OCI-LY3 (cell line): ENCODE measurements around the gene KRT32.

Experiments used
- H2AFZ ChIP-seq: fragments of 200-600, 300-600 bp; shearing (Covaris generic); 2 replicates; pipeline ENCODE4 v1.6.0; 2014; ENCODE audit warnings: antibody characterized with exemption, low read depth, low read length
- H3K27ac ChIP-seq: fragments of 200-600, 300-600 bp; sonication (generic); 2 replicates; pipeline ENCODE4 v1.5.1; 2014; ENCODE audit warnings: mild to moderate bottlenecking, low read length, moderate library complexity, mixed read lengths
- H3K27me3 ChIP-seq: fragments of 200-600, 300-600 bp; sonication (generic); 2 replicates; pipeline ENCODE4 v1.6.1; 2014; ENCODE audit warnings: low read depth, low read length, mixed read lengths
- H3K36me3 ChIP-seq: fragments of 200-600, 300-600 bp; sonication (generic); replicated peaks from 2 replicates; pipeline ENCODE3; 2014; ENCODE audit warnings: low read depth, low read length, mixed read lengths
- H3K4me1 ChIP-seq: fragments of 300-600, 200-600 bp; sonication (generic); 2 replicates; pipeline ENCODE4 v1.6.1; 2014; ENCODE audit warnings: low read length, mixed read lengths
- H3K4me2 ChIP-seq: fragments of 200-600, 300-600 bp; sonication (generic); 2 replicates; pipeline ENCODE4 v1.6.1; 2014; ENCODE audit warnings: low read length, mixed read lengths
- H3K4me3 ChIP-seq: fragments of 300-600, 200-600 bp; sonication (generic); 2 replicates; pipeline ENCODE4 v1.5.1; 2014; ENCODE audit warnings: antibody characterized with exemption, mild to moderate bottlenecking, low read length, moderate library complexity
- H3K79me2 ChIP-seq: fragments of 300-600, 200-600 bp; shearing (Covaris generic); 2 replicates; pipeline ENCODE4 v1.6.1; 2014; ENCODE audit warnings: mild to moderate bottlenecking, low read length, mixed read lengths
- H3K9ac ChIP-seq: fragments of 300-600, 200-600 bp; shearing (Covaris generic); 2 replicates; pipeline ENCODE4 v1.6.0; 2014; ENCODE audit warnings: mild to moderate bottlenecking, low read length, moderate library complexity
- H3K9me3 ChIP-seq: fragments of 200-600, 300-600 bp; shearing (Covaris generic); 2 replicates; pipeline ENCODE4 v1.6.1; 2014; ENCODE audit warnings: low read length, mixed read lengths; ENCODE audit not compliant: insufficient read depth
- H4K20me1 ChIP-seq: fragments of 200-600, 300-600 bp; sonication (generic); 2 replicates; pipeline ENCODE4 v1.6.1; 2016; ENCODE audit warnings: low read length, mixed read lengths; ENCODE audit not compliant: insufficient read depth
- CTCF ChIP-seq: fragments of 200-600, 300-600 bp; sonication (generic); IDR thresholded peaks from 2 replicates; pipeline ENCODE4 v1.5.1; 2014; ENCODE audit warnings: antibody characterized with exemption, low read length, low read depth
- EZH2phosphoT487 ChIP-seq: fragments of 200-600 bp; shearing (Covaris generic); IDR thresholded peaks from 2 replicates; pipeline ENCODE4 v1.6.1; 2018; ENCODE audit warnings: antibody characterized with exemption, mixed run types, low read depth

KRT32 gene

GRCh38 chr17:41411072-41411840 is 55.9 kb downstream of the KRT32 start:
- H3K4me3 ChIP-seq = no peak overlapping the region
- no peak overlapping the region for H2AFZ ChIP-seq
- H3K4me1 ChIP-seq = no peaks in the 10 kb centered on the region
- TF ChIP-seq EZH2phosphoT487 (no peak), CTCF (no peak)
- H3K9ac ChIP-seq = no peak overlapping the region
- H3K4me2 ChIP-seq = no peak overlapping the region
- peaks cover 15% of the 10 kb centered on the region for H3K27me3 ChIP-seq
- H3K27ac ChIP-seq = no peak overlapping the region
- H4K20me1 ChIP-seq = no peaks in the 10 kb centered on the region
- no peaks in the 10 kb centered on the region for H3K79me2 ChIP-seq
- no peaks in the 10 kb centered on the region for H3K9me3 ChIP-seq
- no peaks in the 10 kb centered on the region for H3K36me3 ChIP-seq
